DND-41 (cell line): ENCODE data around the gene SDK2.

Experiments
- ATAC-seq: fragments of 200-7000 bp; cut with Tn5 transposase; 3 replicates; pipeline ENCODE4 v1.9.1; 2021; ENCODE audit warnings: low read depth; ENCODE audit not compliant: insufficient read depth
- DNase-seq: peaks from one replicate; pipeline ENCODE4 v3.0.0-alpha.2; 2020
- H2AFZ ChIP-seq: 2 replicates; pipeline ENCODE4 v1.6.0; 2012; ENCODE audit warnings: low read depth, low read length
- H3K27ac ChIP-seq: 2 replicates; pipeline ENCODE4 v1.5.1; 2012; ENCODE audit warnings: low read length, inconsistent platforms
- H3K27me3 ChIP-seq: fragments of 200-600 bp; sonication (generic); 2 replicates; pipeline ENCODE4 v1.6.0; 2012; ENCODE audit warnings: low read length, mild to moderate bottlenecking, inconsistent platforms; ENCODE audit not compliant: insufficient read depth, poor library complexity
- H3K36me3 ChIP-seq: 2 replicates; pipeline ENCODE4 v1.5.1; 2012; ENCODE audit warnings: low read length, inconsistent platforms; ENCODE audit not compliant: insufficient read depth
- H3K4me1 ChIP-seq: 2 replicates; pipeline ENCODE4 v1.5.1; 2012; ENCODE audit warnings: mild to moderate bottlenecking, low read length; ENCODE audit not compliant: insufficient read depth
- H3K4me2 ChIP-seq: 2 replicates; pipeline ENCODE4 v1.6.0; 2012; ENCODE audit warnings: mild to moderate bottlenecking, moderate library complexity, low read length, inconsistent platforms; ENCODE audit not compliant: insufficient read depth
- H3K4me3 ChIP-seq, 2 experiments: fragments of 200-600 bp in 1 of 2; shearing (Covaris generic) in 1 of 2; 2 replicates each; pipeline ENCODE4 v1.5.1; 2012 to 2016; ENCODE audit warnings: inconsistent platforms in 2 of 2, low read length in 2 of 2, mild to moderate bottlenecking in 2 of 2, low read depth in 1 of 2, moderate library complexity in 1 of 2
- H3K79me2 ChIP-seq: 2 replicates; pipeline ENCODE4 v1.6.0; 2012; ENCODE audit warnings: low read length, inconsistent platforms; ENCODE audit not compliant: insufficient read depth
- H3K9ac ChIP-seq: 2 replicates; pipeline ENCODE4 v1.6.0; 2012; ENCODE audit warnings: low read depth, mild to moderate bottlenecking, inconsistent platforms, low read length, moderate library complexity
- H3K9me3 ChIP-seq: 2 replicates; pipeline ENCODE4 v1.5.1; 2012; ENCODE audit warnings: low read length, moderate library complexity, mild to moderate bottlenecking, inconsistent platforms; ENCODE audit not compliant: insufficient read depth, severe bottlenecking
- H4K20me1 ChIP-seq: 2 replicates; pipeline ENCODE4 v1.6.0; 2012; ENCODE audit warnings: low read length; ENCODE audit not compliant: insufficient read depth
- CTCF ChIP-seq: IDR thresholded peaks from 2 replicates; pipeline ENCODE4 v1.5.1; 2012; ENCODE audit warnings: borderline replicate concordance, low read length, moderate library complexity, mild to moderate bottlenecking; ENCODE audit not compliant: poor library complexity, severe bottlenecking; ENCODE audit errors: extremely low read depth
- EZH2 ChIP-seq: IDR thresholded peaks from 3 replicates; pipeline ENCODE4 v1.6.1; 2012; ENCODE audit warnings: borderline replicate concordance, low read depth, mild to moderate bottlenecking, moderate library complexity, low read length, inconsistent platforms; ENCODE audit not compliant: severe bottlenecking

The SDK2 gene

GRCh38 chr17:73411313-73411747, 232.9 kb downstream of the SDK2 start:
- Histone ChIP-seq H3K27me3 (no peaks in the 10 kb centered on the region), H3K9ac (no peak overlapping the region), H2AFZ (no peak overlapping the region), H3K79me2 (no peaks in the 10 kb centered on the region), H3K4me1 (no peaks in the 10 kb centered on the region), H3K27ac (no peak overlapping the region), H3K9me3 (no peaks in the 10 kb centered on the region), H3K4me2 (no peak overlapping the region), H3K36me3 (no peaks in the 10 kb centered on the region; the same call in 1 of the 2 replicates), H3K4me3 (no peak overlapping the region), H4K20me1 (no peaks in the 10 kb centered on the region)
- no peak for DNase-seq
- ATAC-seq = no peak
- TF ChIP-seq CTCF = no peak
- no peak for TF ChIP-seq EZH2

- TF ChIP-seq CTCF (no peak), EZH2 (no peak)
- DNase-seq = no peak
- no peak for ATAC-seq
- Histone ChIP-seq H3K36me3 (no peaks in the 10 kb centered on the region; the same call in 1 of the 2 replicates), H3K27ac (no peak overlapping the region), H3K27me3 (no peaks in the 10 kb centered on the region), H3K4me1 (no peaks in the 10 kb centered on the region), H2AFZ (no peak overlapping the region), H3K4me2 (no peak overlapping the region), H4K20me1 (no peaks in the 10 kb centered on the region), H3K9ac (no peak overlapping the region), H3K79me2 (no peaks in the 10 kb centered on the region), H3K9me3 (no peaks in the 10 kb centered on the region), H3K4me3 (no peak overlapping the region)
These were observed 233.5 kb downstream of the SDK2 start for GRCh38 chr17:73410586-73411312.

GRCh38 chr17:73404246-73404645, 240.0 kb downstream of the SDK2 start:
- no peaks in the 10 kb centered on the region for H4K20me1 ChIP-seq
- DNase-seq (no peak), ATAC-seq (no peak)
- H2AFZ ChIP-seq = no peak overlapping the region
- no peak overlapping the region for H3K27ac ChIP-seq
- no peaks in the 10 kb centered on the region for H3K79me2 ChIP-seq
- TF ChIP-seq CTCF (no peak), EZH2 (no peak)
- H3K36me3 ChIP-seq = no peaks in the 10 kb centered on the region
- H3K27me3 ChIP-seq = no peaks in the 10 kb centered on the region
- no peaks in the 10 kb centered on the region for H3K4me1 ChIP-seq
- no peak overlapping the region for H3K4me2 ChIP-seq
- H3K4me3 ChIP-seq = no peak overlapping the region
- no peaks in the 10 kb centered on the region for H3K9me3 ChIP-seq
- no peak overlapping the region for H3K9ac ChIP-seq
